GM19239 (cell line): ENCODE data around the gene CTTN.
"Not testable (repeated sequence)": the region's sequence is repeated elsewhere in the genome, so short reads cannot be mapped to it uniquely, and the experiment has no call there.

Source experiments
- DNase-seq: peaks from one replicate; pipeline ENCODE4 v3.0.0; 2011; ENCODE audit warnings: low spot score; ENCODE audit not compliant: insufficient read length
- FAIRE-seq: peaks from 2 replicates; lab custom pipeline; 2011; peaks lifted over from hg19 to GRCh38; lab: Jason Lieb, UNC

Gene CTTN

DNA sequence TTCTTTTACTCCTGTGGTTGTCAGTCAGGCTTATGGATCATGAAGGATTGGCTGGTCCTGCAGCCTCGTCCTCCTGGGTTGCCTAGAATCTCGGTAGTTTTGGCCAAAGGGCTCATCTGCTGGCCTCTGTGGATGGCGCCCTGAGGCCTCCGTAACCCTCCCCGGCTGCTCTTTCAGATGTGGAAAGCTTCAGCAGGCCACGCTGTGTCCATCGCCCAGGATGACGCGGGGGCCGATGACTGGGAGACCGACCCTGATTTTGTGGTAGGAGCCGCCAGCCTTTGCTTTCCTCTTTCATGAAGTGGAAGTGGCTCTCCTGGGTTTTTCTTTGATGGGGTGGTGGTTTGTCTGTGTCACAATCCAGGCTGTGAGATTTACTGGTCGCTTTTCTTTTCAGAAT, 8.8 kb downstream of the CTTN start:
- DNase-seq: no peak
- no peak for FAIRE-seq

- FAIRE-seq: no peak
These were observed 9.5 kb downstream of the CTTN start for GRCh38 chr11:70407814-70408213.

GRCh38 chr11:70408326-70408725, 10.0 kb downstream of the CTTN start:
- FAIRE-seq, DNase-seq: not testable (repeated sequence)

More at GRCh38 chr11:70407814-70408213, 9.5 kb downstream of the CTTN start:
- DNase-seq: no peak

GRCh38 chr11:70409437-70409836, 11.1 kb downstream of the CTTN start:
- FAIRE-seq: no peak

DNA sequence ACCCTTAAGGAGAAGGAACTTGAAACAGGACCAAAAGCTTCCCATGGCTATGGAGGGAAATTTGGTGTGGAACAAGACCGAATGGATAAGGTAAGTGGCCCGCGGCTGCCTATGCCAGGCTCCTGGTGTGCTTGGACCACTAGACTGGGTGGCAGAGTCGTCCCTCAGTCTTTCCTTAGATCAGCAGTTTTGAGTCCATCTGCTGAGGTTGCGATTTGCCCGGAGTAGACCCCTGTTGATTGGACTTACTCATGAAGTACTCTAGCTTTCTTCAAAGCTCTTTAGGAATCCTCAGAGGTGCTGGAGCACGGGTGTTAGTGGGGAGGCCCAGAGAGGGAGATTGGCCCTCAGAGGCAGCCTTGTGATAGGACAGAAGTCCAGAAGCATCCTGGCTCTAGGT, 11.5 kb downstream of the CTTN start:
- no peak for FAIRE-seq
- DNase-seq: no peak

More at GRCh38 chr11:70409437-70409836, 11.1 kb downstream of the CTTN start:
- no peak for DNase-seq

DNA sequence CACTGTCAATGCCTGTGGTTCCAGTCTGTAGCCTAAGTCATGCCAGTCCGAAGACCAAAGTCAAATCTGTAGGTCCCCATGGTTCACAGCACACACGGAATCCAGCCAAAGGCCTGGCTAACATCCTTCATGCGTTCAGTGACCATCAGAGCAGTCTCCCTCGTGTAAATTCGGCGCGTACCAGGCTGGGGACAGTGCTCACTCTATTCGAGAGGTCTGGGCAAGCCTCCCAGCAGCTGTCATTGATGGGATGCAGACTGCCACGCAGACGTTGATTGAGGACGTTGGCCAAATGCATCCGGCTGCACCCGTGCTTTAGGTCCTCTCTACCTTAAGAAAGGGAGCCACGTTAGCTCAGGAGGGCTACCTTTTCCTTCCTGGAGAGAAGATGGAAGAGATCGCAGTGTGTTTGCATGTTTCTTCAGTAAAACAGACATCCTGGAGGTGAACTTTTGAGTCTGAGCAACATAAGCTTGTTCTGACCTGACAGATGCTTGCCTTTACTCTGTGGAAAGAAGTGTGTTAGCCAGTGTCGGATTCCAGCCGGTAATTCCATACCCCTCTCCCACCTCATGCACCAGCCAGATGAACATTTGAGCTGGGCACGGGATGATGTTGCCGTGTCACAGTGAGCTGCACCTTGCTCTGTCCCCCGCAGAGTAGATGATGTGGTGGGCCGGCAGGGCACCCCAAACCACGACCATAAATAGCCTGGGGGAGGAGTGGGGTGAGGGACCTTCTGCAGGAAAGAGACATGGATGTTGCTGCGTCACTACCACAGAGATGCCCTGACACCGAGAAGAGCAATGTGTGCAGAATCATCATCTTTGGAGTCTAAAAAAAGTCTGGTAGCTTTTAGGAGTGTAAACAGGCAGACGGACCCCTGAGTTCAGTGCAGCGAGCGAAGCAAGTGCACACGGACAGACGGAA, 12.2 kb downstream of the CTTN start:
- no peak for FAIRE-seq
- DNase-seq: no peak

DNA sequence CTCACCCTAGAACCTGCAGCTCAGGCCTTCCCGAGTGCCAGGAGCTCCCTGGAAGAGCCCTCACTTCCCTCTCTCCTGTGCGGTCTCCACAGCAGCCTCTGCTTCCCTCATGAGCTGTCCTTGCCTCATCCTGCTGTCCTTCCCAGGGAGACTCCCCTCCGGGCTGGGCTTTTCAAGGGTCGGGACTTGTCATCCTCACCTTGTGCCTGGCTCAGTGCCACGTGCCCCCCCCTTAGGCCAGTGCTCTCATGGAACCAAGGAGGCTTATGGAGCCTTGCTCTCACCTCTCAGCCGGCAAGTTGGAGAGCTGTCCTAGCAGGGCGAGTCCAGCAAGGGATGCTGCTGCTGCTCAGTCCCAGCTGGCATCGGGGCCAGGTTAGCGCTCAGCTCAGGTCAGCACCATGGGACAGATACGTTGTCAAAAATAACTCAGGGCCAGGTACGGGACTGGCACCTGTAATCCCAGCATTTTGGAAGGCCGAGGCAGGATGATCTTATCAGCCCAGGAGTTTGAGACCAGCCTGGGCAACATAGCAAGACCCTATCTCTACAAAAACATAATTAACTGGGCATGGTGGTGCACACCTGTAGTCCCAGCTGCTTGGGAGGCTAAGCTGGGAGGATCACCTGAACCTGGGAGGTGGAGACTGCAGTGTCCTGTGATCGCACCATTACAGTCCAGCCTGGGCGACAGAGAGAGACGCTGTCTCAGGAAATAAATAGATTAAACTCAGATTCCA, 13.6 kb downstream of the CTTN start:
- no peak for DNase-seq
- FAIRE-seq: no peak

- FAIRE-seq: no peak
- DNase-seq: no peak
These were observed 14.8 kb downstream of the CTTN start for GRCh38 chr11:70413151-70413550.

GRCh38 chr11:70414341-70415100, 16.2 kb downstream of the CTTN start:
- DNase-seq (no peak), FAIRE-seq (no peak)

GRCh38 chr11:70415191-70415590, 16.9 kb downstream of the CTTN start:
- DNase-seq (no peak), FAIRE-seq (no peak)

DNA sequence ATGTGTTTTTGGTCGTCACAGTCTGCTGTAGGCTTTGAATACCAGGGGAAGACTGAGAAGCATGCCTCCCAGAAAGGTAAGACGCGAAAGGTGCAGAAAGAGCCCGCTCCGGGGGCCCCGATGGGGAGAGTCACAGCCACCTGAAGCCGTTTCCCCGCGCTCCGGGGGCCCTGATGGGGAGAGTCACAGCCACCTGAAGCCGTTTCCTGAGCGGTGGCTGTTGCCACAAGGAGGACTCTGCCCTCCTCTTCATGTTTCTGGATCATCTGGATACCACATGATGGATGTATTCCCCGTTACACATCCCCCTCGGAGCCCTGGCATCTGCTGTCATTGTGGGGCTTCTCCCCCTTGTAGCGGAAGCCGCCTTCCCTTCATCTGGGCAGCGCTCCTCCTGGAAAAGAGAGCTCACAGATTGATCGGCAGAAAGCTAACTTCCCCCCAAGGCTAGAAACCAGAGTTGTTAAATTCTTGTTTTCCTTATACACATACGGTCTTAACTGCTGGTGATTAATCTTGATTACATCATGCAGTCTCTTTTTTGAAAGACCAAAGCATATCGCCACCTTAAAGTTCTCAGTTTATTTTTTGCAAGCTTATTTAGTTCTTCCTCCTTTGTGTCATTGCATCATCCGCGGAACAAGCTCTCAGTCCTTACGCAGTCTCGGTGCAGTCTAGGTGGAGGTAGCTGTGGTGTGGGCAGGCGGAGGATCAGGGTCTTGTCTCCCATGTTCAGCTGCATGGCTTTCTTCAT, 17.5 kb downstream of the CTTN start:
- DNase-seq (no peak), FAIRE-seq (no peak)

GRCh38 chr11:70416881-70417280, 18.6 kb downstream of the CTTN start:
- FAIRE-seq: no peak

GRCh38 chr11:70418130-70418529, 19.8 kb downstream of the CTTN start:
- FAIRE-seq (no peak), DNase-seq (no peak)

More at GRCh38 chr11:70416881-70417280, 18.6 kb downstream of the CTTN start:
- DNase-seq: no peak

DNA sequence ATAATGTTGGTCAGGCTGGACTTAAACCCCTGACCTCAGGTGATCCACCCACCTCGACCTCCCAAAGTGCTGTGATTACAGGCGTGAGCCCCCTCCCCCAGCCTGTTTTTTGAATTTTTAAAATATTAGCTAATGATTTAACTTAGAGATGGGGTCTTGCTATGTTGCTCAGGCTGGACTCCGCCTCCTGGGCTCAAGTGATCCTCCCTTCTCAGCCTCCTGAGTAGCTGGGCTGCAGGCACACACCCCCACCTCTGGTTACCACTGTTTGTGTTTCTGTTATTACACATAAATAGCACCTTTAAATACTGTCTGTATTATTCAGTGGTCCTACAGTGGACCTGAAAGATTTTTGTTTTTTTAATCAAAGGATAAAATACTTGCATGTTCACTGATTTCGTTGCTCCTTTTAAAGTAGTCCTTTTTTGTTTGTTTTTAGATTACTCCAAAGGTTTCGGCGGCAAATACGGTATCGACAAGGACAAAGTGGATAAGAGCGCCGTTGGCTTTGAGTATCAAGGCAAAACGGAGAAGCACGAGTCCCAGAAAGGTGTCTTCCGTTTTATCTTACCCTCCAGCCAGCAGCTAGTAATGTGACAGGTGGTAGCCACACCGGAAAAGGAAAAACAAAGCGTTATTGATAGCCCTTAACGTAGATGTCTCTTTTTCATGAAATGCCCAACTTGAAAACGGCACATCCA, 21.1 kb downstream of the CTTN start:
- no peak for FAIRE-seq
- DNase-seq: no peak

DNA sequence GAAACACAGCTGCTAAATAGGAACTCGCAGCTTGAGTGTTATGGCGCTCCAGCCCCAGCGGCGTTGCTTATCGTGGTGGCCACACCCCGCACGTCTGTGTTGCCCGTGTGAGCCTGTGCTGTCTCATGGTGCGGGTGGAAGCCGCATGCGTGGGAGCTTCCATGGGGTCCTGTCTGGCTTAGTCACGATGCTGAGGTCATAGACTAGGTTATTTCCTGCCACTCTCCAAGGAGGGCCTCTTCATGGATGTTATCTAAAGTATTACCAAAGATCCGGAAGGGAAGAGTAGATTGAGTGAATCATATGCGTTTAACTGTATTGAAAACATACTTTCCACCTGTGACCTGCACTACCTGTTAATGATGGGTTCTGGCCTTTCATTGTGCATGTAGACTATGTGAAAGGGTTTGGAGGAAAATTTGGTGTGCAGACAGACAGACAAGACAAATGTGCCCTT, 21.7 kb downstream of the CTTN start:
- DNase-seq: no peak
- FAIRE-seq: no peak

DNA sequence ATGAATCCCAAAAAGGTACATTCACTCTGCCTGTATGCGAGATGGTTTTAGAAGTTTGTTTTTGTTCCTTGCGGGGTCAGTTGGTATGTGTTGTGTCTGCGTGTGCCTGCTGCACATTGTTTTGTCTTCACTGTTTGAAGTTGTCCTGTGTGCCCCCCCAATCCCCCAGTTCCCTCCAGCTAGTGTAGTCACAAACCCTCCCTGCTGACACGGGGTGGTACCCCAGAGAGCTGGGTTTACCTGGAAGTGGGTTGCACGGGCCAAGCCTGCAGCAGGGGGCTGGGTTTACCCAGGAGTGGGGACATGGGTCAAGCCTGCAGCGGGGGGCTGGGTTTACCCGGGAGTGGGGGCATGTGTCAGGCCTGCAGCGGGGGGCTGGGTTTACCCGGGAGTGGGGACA, 22.2 kb downstream of the CTTN start:
- FAIRE-seq (no peak), DNase-seq (no peak)

DNA sequence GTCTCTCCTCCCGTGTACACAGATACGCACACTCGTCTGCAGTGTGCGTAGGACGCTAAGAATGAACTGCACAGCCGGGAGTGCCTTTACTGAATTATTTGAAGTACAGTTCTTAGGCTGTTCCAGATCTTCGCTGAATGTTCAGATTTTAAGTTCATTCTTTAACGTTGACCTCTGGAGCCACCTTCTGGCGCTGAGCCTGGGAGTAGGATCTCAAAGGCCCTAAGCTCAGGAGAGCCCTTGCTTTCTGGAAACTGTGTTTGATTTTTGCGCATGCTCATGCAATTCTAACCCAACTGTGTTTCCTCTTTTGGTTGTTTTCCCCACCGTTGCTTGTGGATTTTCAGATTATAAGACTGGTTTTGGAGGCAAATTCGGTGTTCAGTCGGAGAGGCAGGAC, 22.8 kb downstream of the CTTN start:
- DNase-seq (no peak), FAIRE-seq (no peak)

- FAIRE-seq: no peak
- no peak for DNase-seq
These were observed 24.6 kb downstream of the CTTN start for GRCh38 chr11:70422692-70423522.
